NCI-H1105 (cell line): ENCODE measurements around the gene FGFR3.
"Not testable (repeated sequence)": the region's sequence is repeated elsewhere in the genome, so short reads cannot be mapped to it uniquely, and the experiment has no call there.

ENCODE experiments used
- DNase-seq: peaks from one replicate; lab custom pipeline; 2025; lab: John Stamatoyannopoulos, UW

FGFR3 gene

DNA sequence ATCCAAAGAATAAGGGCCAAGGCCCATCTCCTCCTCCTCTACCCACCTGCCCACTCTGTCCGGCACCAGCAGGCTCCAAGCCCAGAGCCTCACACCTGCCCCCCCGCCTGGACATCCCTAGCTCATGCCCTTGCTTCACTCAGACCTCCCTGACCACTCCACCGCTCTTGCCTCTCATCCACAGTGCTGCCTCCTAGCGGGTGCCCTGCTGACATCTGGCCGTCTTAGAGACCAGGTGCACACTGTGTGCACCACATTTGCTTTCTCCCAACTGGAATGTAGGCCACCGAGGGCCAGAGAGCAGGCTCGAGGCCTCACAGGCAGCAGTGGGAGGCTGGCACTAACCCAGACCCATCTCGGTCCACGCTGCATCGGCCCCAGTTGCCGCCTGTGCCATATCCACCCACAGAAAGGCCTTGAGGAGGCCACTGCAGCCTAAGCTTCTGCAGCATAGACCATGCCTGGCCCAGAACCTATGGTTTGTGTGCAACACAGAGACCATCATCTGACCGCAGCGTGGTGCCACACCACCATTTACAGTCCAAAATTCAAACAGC is 49.3 kb downstream of the FGFR3 start:
- DNase-seq = no peak

GRCh38 chr4:1842993-1843448 is 49.9 kb downstream of the FGFR3 start:
- no peak for DNase-seq

DNA sequence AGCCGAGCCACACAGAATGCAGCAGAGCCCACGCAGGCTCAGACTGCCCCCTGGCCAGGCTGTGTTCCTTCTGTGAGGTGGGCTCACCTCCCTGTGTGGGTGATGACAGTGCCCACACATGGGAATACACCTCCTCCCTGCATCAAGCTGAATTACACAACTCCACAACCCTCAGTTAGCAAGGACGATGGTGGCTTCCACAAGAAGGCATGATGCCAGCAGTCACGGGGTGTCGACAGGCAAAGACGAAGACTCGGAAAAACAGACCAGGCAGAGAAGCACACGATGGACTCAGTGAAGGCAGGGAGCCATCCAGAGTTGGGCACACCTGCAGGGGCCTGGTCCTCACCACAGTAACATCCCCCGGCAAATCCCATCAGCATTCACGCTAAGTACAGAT is 50.8 kb downstream of the FGFR3 start:
- DNase-seq = no peak

DNA sequence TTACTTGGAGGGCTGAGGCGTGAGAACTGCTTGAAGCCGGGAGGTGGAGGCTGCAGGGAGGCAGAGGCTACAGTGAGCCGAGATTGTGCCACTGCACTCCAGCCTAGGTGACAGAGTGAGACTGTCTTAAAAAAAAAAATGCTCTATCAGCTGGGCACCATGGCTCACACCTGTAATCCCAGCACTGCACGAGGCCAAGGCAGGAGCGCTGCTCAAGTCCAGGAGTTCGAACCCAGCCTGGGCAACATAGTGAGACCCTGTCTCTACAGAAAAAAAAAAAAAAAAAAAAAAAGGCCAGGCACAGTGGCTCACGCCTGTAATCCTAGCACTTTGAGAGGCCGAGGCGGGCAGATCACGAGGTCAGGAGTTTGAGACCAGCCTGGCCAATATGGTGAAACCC is 51.5 kb downstream of the FGFR3 start:
- not testable (repeated sequence) for DNase-seq

DNA sequence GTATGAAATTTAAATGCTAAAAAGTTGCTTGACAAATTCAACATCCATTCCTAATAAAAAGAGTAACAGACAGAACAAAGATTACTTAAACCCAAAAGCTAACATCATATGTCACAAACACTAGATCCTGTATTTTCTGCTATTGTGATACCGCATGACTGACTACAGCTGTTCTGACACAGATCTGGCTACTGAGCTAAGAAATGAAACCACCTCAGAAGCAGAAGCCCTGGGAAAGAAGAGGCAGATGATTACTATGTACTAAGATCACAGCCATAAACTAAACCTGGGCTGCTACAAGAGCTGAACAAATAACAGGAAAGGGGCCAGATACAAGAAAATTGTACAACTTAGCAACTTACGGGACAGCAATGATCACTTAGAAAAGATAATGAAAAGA is 53.5 kb downstream of the FGFR3 start:
- no peak for DNase-seq

GRCh38 chr4:1850276-1850675 is 57.2 kb downstream of the FGFR3 start:
- DNase-seq = no peak

GRCh38 chr4:1851160-1851559 is 58.1 kb downstream of the FGFR3 start:
- no peak for DNase-seq

DNA sequence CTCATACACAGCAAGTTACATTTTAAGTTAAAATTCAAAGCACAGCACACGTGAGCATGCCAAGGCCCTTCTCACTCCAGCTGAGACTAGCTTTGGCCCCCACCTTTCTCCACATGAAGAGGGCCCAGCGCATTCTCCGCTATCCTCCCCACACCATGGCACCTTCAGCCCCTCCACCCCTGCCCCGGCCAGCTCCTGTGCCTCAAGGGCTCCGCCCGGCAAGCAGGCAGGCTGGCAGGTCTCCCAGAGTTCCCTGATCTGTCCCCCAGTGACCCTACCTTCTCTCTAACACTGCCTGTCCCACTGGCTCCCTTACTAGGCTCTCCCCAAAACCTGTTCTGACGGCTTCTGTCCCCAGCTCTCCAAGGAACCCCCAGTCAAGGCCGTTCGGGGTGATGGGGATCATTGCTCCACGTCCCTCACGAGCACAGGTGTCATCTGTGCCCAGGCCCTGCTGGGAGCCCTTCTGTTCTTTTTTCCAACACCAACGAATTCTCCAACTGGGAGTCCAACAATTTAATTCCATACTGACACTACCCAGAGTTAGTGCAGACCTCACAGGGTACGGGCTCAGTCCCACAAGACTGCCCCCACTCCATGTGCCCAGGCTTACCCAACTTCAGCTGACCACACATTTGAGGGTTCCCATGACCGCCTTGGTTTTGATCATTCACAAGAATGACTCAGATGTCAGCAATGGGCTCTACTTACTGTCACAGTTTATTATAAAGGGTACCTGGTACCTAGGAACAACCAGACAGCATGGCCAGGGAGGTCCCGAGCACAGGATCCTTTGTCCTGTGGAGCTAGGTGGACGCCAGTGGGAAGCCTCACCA is 58.7 kb downstream of the FGFR3 start:
- DNase-seq = no peak

DNA sequence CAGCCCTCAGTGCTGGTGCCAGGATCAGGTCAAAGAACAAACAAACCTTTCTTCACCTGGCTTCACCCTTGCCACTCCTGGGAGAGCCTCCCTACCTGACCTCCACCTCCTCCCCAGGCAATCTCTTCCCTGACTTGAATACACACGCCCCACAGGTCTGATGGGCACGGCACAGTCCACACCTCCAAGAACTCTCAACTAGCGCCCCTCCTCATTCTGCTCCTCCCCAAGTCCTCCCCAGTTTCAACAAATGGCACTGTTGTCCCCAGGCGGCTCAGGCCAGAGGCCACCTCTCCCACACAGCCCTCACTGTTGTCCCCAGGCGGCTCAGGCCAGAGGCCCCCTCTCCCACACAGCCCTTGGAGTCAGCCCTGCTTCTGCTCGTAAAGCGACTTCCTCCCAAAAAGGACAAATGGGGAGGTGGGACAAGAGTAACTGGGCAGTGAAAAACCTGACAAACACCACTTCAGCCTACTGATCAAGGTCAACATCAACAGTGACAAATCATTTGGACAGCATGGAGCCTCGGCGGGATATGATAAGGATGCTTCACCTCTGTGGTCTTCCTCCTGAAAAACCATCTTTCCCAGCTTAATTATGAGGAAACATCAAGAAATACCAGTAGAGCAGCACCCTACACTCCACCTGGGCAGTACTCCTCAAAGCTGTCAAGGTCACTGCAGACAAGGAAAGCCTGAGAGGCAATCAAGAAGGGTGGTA is 60.0 kb downstream of the FGFR3 start:
- no peak for DNase-seq

- no peak for DNase-seq
These were observed 61.7 kb downstream of the FGFR3 start for GRCh38 chr4:1854752-1855151.

- DNase-seq = no peak
These were observed 62.4 kb downstream of the FGFR3 start for GRCh38 chr4:1855333-1856070.

DNA sequence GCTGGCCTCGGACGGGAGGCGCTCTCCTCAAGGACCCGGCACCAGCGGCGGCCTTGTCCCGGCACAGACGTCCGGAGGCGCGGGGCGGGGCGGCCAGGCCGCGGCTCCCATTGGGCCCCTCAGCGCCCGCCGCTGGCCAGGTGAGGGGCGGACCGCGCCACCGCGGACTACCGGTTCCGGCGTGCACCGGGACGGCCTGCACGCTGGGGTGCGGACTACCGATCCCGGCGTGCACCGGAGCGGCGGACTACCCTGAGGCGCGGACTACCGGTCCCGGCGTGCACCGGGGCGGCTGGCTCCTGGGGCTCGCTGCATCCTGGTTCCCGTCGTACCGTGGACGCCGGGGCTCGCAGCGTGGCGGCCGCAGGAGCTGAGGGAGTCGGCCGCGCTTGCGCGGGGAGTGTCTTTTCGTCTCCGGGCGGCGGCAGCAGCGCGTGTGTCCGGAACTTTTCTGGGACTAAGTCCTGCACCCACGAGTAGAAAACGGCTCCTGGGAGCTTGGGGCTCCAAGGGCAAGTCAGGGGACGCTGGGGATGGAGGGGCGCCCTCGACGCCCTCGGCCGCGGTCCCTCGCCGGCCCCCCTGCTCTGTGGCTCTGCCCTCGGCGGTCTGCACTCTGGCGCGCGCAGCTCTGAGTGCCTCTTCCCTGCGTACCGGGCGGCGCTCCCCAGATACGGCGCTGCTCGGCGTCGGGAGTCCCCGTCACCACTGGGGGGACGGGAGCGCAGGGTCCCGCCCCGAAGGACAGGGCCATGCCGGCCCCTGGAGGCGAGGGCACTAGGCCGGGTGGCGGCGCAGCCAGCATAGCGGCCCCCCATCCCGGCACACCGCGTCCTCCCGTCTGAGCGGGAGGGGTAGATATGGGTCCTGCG is 63.2 kb downstream of the FGFR3 start, which contains the start of gene LETM1:
Gene LETM1, minus strand, starts transcription at position 86 of the 872 bp plus-strand sequence. CDS start 206 bp downstream, outside the sequence.
- peak; percentile 73 for DNase-seq

- no peak for DNase-seq
These were observed 64.0 kb downstream of the FGFR3 start for GRCh38 chr4:1856943-1857699.

DNA sequence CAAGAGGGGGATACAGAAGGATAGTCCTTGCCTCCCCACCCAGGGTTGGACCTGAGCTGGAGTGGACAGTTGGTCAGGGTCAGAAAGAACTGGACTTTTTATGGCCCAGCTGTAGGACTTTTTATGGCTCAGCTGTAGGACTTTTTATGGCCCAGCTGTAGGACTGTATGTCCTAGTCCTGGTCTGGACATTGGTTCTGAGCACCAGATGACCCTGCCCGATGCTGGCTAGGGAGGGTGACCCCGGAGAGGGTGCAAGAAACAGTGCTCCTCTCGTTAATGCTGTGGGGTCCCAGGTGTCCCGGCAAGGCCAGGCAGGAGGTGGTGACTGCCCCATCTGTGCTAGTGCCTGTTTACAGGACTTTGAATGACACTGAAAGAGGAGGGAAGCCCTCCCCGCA is 64.8 kb downstream of the FGFR3 start:
- DNase-seq = no peak
